NCI-H446 treated with DMSO at 0.1 percent for 48 hours (cell line): Measurements from ENCODE around the gene BTBD9.

Experiments used
- DNase-seq: peaks from one replicate; lab custom pipeline; 2025; lab: John Stamatoyannopoulos, UW

The BTBD9 gene

DNA sequence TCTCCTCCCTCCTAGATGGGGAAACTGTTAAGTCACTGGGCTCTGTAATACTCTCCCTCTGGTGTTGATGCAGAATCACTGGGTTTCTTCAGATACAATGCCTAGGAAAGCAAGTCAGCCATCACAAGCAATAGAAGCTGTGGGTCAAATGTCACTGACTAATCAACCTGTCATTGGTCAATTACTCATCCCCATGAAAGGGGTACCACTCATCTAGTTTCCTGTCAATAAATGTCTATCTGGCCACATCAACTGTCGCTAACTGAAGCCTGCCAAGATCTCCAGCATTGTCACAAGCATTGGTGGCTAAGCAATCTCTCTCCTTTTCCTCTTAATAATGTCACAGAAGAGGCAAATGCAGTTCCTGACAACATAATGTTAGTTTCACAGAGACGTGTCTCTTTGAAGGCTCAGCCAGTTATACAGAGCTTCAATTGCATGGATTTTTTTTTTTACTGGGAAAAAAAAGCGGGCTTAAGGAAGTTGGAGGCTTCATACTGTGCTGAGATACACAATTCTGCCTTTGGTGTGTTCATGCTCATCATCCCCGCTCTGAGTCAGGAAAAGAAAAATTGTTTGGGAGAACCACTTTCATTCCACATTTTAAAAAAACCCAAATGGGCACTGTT is 355.9 kb downstream of the BTBD9 start:
- no peak for DNase-seq

DNA sequence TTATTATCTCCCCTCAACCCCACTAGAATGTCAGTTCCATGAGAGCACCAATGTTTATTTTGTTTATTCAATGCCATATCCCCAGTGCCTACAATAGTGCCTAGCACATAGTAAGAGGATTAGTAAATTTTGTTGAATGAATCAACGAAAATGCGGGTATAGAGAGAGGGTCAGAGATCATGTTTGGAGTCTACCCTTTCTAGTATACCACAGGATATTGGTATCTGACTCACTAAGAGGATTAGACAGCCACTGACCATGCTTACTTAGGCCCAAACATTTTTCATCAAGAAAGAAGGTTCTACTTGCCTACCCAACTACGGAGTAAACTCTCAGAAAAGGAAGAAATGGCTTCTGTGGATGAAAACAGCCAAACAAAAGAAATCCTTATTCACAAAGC is 356.8 kb downstream of the BTBD9 start:
- DNase-seq: no peak

DNA sequence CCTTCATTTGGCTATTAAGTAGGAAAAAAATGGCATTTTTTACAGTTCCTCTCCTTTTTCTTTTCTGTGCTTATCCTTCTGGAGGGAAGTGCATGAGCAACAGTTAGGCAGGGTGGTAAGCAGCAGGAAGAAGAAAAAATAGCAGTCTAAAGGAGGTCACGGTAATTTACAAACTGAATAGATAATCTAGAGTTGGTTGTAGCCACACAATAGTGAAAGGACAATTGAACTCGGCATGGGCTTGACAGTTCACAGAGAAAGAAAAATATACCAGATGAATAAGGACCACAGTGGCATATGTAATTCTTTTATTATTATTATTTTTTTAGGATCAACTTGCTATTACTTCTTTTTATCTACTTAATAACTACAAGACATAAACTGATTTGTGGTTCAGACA is 358.6 kb downstream of the BTBD9 start:
- no peak for DNase-seq

DNA sequence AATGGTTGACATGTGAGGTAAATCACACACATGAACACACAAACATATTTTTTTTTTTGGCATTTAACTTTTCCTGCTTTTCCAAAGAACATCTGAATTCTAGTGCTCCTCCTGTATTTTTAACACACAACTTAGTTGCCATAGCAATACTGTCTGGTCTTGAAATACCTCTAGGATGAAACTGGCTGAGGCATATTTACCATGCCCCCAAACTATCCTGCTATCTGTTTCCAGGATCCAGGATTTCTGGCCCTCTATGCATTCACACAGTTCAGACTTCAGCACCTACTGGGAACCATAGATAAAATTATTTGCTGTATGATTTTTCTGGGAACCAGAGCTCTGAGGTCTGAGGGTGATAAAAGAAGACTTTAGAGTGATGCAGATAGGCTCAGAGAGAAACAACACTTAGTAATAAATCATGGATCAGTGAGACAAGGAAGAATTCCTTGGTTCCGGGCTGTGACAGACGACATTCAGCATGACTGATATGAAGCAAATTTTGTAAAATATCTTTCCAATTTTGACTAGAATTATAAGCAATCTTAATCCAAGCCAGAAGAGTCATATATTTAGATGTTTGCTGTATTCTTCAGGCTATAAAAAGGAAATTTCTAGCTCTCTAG is 359.7 kb downstream of the BTBD9 start:
- no peak for DNase-seq

DNA sequence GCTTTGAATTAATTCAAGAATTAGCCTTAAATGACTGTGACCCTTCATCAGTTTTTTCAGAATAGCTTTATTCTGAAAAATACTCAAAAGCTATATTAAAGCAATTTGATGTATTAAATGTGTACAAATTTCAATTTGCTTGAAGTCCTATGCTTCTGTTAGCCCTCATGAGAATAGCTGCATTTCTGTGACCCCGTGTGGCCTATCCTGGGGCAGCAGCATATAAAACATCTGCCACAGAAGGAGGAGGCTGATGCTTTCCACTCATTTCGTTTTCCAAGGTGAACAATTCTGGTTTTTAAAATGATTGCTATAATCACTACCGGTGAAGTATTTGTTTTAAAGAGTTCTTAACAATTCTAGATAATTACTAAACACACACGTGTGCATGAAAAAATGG is 360.3 kb downstream of the BTBD9 start:
- DNase-seq: no peak

DNA sequence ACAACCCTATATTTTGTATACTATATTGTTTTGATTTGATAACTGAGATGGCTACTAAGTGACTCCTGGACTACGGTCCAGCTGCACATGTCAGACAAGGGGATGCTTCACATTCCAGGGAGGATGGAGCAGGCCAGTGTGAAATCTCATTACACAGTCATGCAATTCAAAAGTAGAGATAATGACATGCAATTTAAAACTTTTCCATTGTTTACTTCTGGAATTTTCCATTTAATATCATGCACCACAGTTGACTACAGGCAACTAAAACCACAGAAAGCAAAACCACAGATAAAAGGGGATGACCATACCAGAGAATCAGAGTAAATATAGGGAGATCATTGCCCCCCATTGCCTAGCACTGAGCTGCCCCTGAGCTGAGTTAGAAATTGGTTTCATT is 366.4 kb downstream of the BTBD9 start:
- DNase-seq: no peak

DNA sequence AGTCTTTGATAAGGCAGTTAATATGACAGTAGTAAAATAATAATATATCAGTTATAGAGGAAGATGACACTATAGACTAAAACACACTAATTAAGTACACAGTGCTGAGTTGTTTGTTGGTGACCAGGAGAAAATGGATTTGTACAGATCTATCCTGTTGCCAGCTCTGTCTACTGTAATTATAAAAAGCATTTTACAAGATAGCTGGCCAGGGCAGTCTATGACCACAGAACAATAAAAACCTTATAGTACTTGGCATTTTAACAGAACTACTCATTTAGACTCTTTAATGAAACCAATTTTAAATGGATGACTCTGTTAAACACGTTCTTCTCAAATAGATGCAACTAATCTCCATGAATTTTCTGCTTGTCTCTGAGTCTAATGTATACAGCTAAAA is 367.5 kb downstream of the BTBD9 start:
- DNase-seq: no peak

DNA sequence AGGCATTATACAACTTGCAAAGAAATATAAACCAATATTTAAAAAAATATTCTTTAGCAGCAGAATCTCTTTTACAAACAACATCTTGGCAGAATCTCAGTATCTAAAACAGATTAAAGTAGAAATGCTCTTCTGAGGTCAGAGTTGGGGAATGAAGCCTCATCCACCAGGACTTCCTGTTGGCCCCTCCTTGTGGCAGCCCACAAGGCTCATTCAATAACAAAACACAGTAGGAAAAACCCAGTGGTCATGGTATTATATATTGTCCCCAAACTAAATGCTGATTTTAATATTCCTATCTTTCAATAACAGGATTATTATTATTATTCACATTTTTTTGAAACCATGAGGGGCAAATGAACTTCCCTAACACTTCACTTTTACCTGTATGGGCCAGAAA is 368.6 kb downstream of the BTBD9 start:
- no peak for DNase-seq

DNA sequence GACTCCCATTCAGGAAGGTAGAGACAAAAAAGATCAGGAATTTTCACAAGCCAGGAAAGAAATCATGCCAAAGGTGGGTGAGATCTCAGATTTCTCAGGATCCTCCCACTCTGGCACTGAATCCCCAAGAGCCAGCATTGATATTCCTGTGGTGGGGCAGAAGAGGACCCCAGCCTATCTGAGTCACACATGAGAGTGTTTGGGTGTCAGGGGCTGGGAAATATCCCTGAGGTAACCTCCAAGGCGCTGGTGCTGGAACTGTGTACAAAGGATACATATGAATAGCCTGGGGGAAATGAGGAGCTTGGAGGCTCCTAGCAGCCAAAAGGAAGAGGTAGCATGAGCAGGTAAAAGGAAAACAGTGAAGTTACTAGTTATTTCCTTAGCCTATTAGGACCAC is 369.4 kb downstream of the BTBD9 start:
- DNase-seq: no peak

DNA sequence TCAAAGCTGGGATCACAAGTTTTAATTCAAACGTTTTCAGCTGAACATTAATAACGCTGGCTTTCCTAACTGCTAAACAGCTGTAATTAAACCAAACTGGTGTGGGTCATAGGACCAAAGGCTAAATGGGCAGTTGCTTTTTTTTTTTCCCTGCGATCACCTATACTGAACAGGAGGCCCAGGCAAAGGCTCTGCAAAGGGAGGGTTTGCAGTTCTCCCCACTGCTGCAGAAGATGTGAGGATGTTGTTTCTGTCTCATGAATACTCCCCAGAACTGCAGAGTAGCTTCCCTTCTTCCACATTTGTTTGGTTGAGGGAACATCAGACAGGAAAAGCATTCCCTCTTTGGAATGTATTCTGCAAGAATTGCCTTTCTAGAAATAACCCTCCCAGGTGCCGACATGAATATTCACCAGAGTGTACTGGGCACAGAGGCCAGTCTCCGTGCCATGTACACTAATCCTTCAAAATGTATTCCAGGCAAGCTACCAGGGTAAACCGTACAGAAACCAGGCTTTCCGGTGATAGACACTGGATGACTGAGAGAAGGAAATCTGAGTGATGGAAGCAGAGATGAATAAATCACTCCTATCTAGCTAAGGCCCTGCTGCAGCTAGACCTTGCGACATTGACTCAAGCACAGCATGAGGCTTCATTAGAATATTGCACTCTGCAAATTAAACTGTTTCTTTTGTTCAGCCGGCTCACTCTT is 370.1 kb downstream of the BTBD9 start:
- no peak for DNase-seq

DNA sequence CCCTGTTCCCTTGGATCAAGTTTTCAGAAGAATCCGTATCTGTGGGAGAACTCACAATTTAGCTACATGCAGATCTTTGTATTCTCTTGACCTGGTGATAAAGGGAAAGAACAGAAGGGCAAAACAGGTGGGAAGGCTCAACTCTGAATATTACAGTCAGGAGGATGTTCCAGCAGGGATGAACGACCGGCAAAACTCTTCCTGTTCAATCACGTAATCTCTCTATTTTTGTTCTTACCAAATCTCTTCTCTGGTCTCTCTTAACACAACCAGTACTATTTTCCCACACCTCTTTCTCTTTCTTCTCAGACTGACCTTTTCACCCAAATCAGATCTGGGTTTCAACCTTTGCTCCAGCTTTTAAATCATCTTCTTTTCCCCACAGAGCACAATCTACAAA is 371.4 kb downstream of the BTBD9 start:
- DNase-seq: no peak

DNA sequence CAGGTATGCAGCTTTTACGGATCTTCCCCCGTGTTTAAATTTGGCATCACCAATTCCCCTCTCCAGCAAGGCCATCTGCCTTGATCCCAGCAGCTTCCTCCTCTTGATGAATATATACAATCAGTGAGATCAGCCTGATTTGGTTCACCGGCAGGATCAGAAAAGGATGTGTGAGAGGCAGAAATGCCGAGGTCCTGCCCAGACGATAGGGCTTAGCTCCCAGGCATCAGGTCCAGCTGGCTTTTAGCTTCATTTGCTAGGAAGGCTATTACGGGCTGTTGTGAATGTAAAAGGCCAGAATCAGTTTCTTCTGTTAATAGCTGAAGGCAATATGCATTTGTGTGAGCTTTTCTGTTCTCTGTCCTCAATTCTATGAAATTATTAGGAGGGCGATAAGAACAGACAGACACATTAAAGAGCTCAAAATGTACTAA is 372.8 kb downstream of the BTBD9 start:
- no peak for DNase-seq

DNA sequence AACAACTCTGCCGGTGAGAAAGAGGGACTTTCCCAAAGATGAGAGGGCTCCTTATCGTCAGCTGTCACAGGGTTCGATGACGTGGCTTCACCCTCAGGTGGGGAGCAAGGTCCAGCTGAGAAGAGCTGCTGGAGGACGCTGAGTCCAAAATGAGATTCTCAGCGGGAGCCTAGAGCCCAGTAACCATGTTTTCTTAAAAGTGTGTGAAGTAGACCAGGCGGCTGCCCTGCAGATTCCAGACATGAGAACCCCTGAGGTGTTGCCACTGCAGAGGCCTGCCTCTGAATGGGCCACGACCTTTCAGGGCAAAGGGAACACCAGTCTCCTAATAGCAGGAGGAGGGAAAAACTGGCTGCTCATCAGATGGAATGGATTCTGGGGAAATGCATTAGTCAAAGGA is 375.1 kb downstream of the BTBD9 start:
- DNase-seq: no peak

DNA sequence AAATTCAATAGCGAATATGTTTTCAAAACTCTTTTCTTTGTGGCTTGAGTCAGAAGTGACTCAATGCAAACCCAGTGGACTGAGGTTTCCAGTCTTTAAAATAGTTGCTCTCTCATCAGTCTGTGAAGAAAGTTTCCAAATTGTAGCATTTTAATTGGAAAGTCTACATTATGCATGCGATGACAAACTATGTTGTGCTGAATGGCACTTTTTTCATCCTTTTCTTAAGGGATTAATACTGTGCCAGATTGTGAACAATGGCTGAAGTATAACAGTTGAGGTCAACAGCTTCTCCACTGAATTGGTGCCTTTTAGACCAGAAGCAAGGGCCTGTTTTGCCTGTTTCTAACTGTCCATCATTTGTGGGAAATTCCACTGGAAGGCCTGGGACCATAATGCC is 377.1 kb downstream of the BTBD9 start:
- DNase-seq: no peak

DNA sequence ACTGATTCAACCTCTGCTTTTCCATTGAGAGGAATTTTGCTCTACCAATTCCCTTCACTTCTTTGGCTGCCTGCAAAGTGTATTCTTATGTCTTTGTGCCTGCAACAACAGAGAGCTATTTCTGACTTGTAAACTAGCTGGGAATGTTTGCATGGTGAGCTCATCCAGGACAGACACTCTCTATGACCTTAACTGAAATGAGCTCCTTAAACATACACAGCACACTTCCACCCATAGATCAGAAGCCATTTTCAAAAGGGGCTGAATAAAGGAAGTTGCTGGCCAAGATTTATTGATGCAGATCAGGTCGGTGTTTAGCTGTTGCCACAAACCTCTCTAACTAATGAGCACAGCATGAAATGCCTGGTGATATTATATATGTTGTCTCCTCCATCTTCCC is 377.7 kb downstream of the BTBD9 start:
- no peak for DNase-seq

DNA sequence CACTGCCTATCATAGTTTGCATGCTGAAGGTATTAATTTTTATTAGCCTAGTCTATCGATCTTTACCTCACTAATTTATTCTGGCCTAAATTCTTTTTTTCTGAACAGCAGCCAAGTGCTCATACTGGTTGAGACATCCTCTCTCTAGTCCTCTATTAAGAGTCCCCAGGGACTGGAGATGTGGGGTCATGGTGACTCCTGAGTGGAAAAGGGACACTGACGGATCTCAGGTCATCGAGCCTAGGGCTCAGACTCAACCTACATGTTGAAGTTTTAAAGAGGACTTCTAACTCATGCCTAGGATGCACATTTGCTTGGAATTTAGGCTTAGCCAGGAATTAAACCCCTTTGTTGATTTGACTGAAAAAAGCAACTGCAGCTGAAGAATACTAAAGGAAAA is 378.1 kb downstream of the BTBD9 start:
- DNase-seq: no peak

DNA sequence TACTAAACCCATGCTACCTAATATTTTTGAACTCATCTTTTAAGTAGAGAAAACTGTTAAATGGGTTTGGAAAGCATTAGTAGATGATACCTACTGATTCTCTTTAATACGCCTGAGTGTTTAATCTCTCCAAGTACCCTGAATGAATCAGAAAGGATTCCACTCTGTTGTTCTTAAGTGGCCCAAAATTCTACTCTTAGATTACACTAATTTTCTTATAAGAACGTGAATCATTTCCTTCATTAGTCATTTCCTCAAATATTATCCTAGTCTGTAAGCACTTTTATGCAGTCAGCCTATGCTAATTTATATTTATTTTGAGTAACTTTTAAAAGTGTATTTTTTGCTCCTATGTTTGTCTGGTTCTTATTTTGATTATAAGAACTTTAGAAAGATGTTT is 380.0 kb downstream of the BTBD9 start:
- DNase-seq: no peak

DNA sequence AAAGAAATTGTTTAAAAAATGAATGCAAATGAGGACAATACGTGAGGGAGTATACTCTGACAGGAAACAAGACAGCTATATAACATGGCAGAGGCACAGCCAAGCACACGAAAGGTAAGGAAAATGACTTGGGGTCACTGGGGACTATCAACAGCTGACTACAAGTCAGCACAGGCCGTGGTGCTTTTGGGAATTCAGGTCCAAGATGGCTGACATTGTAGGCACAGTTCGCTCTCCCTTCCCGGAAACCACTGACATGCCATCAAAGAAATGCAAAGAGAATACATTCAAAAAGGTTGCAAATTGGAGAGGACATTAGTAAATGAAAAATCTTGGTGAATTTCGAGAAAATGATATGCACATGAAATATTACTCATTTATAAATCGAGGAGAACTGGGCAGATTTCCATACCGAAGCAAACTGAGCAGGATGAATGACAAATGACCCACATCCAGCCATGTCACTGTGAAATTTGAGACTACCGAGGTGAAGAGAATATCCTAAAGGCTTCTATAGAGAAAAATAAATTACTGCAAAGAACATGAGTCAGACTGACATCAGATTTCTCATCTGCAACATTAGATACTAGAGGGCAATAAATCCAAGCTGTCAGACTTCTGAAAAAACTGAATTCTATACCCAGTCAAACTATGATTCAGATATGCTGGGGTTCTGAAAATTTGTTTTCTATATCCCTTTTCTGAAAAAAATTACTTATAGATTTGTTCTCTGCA is 391.1 kb downstream of the BTBD9 start:
- no peak for DNase-seq

DNA sequence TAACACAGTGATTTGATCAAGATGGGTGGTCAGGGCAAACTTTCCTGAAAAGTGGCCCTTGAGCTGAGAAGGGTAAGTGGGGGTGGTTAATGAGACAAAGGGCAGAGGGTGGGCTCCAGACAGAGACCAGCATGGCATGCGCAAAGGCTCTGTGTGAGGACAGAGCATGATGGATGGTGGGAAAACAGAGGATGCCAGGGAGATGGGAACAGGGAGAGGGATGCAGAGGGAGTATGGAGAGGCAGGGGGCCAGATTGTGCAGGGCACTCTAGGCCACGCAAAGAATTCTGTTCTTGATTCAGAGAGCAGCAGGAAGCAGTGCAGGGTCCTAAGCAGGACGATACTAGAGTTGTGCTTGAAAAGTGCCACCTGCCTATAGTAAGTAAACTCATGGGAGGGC is 394.4 kb downstream of the BTBD9 start:
- DNase-seq: no peak

DNA sequence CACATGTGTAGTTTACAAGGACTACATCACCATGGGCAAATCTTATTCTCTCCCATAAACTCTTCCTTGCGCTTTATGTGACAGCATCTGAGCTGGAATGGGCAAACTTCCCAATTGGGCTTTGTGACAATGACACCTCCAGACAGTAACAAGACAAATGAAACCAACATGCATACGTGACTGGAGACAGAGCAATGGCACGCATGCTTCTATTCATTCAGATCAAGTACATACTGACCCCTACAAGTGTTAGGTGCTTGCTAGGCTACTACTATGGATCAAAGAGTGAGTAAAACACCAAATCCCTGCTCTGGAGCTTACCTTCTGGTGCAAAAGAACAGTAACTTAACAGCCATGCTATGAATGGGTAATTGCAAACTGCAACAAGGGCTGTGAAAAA is 394.9 kb downstream of the BTBD9 start:
- no peak for DNase-seq

DNA sequence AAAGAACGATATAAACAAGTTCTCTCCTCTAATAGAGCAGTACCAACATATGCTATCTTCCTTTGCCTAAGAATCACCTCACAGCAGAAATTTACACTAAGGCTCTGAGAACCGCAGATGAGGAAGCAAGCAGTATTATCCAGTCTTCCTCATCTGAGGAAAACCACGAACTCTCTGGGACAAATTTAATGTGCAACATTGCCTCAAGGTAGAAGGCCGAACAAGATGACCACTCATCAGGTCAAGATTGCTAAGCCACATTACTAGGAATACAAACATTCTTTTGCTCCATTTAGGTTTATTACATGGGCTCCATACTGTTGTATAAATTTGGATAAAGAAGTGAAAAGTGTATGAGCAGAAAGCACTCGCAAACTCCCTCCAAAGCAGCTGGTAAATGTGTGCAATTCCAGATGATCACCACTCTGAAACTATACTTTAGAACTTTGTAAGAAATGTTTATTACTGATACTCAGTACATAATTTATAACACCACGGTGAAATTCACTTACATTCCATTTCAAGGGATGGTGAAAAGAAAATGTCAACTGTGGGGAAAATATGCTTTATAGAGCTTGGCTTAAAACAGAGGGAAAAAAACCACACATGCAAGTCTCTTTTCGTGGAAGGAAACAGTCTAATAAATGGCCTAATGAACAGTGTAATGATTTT is 398.4 kb downstream of the BTBD9 start:
- no peak for DNase-seq

DNA sequence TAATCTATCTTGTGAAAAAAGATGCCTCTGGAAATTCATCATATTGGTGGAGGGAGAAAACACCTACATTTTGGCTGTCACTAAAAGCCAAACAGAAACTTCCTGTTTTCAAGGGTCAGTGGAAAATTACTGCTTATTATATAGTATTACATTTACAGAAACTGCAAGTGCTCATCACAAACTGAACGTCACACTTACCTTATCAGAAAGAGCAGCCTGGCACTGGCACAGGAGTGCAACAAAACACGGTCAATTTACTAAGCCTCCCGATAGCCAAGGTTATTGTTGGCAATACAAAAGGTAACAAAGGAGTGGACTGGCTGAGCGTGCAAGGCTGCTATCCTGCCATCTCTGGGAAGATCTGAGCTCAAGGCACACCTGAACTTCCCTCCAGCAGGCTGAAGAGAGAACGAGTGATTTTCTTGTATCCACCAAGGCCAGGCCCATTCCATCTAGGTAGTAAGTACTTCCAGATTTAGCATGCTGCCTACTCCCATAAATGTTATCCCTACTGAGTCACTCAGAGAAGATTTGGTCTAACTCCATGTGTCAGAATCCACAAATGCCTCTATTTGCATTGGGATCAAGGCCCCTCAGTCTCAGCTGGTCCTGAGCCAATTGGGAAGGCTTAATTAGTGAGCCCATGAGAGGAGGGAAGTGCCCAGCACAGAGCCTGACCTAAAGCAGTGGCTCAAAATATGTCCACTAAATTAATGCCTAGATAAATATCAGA is 399.8 kb downstream of the BTBD9 start:
- DNase-seq: no peak
